Measurements from ENCODE around the gene TM9SF1. TPM values are rescaled to one million over a fixed set of nuclear protein-coding genes. Genes with fewer than 3 reads are reported as not detected.

Gene TM9SF1
- total and polyA plus RNA-seq, 2 of the 13 experiments (the other 11 are each of a cell fraction or from before 2014, with no cell fraction given) = 83.2 to 110 TPM

DNA sequence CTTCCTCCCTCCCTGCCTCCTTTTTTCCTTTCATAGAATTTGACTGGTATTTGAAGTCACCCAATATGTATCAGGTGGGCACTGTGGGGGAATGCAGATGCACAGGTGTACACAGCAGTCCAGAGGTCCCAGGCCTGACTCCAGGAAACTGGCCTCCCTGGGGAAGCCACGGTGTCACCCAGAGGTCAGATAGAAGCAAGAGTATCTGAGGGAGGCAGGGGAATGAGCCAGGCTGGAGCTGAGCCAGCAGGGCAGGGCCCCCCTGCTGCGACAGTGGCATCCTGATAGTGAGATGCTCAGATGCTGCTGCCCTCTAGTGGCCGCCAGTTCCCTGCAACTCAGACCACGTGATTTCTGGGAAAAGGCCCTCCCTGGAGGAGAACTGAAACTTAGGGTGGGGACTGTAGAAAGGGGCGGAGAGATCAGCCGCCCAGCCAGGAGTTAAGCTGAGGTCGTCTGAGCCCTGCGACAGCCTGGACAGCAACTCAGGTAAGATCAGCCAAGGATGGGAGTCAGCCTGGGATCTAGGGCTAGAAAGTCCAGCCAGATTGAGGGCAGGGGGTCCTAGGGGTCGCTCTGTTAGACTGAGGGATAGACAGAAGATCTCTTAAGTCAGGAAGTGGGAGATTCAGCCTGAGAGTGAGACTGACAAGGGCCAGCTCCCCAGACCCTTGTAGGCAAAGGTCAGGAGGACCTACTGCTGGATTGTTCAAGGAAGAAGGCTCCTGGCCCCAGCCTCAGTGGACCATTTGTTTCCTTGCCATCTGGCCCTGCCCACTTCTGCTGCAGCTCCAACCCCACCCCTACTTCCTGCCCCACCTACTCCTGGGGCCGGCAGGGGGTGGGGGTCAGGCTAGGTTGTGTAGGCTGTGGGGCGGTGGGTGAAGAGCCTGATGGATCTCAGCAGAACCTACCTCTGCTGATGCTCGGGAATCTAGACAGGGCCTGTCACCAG is 34.1 kb downstream of the TM9SF1 start, which contains the start of gene IRF9 (continued):
- TF ChIP-seq, protein P1, sequence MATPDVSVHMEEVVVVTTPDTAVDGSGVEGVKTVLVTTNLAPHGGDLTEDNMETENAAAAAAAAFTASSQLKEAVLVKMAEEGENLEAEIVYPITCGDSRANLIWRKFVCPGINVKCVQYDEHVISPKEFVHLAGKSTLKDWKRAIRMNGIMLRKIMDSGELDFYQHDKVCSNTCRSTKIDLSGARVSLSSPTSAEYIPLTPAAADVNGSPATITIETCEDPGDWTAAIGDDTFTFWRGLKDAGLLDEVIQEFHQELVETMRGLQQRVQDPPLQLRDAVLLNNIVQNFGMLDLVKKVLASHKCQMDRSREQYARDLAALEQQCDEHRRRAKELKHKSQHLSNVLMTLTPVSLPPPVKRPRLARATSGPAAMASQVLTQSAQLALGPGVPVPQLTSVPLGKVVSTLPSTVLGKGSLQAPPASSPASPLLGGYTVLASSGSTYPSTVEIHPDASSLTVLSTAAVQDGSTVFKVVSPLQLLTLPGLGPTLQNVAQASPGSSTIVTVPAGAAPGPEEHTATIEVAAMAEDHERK (CRISPR knock-in tag; IDR thresholded peaks at IDR 0.05; ENCODE audit: low read depth) = peak; percentile 68; the same call in 1 of the 2 replicates
- TF ChIP-seq GTF3A (CRISPR knock-in tag; conservative IDR thresholded peaks at IDR 0.05) = no peak
- no peak for TF ChIP-seq NONO (IDR thresholded peaks at IDR 0.05)
- TF ChIP-seq NONO (CRISPR knock-in tag; conservative IDR thresholded peaks at IDR 0.05) = peak; percentile 100
- peak; percentile 97 for TF ChIP-seq SMAD9 (CRISPR knock-in tag; IDR thresholded peaks at IDR 0.05)
- no peak for TF ChIP-seq ZNF646 (CRISPR knock-in tag; IDR thresholded peaks at IDR 0.05)
- TF ChIP-seq, protein P2, sequence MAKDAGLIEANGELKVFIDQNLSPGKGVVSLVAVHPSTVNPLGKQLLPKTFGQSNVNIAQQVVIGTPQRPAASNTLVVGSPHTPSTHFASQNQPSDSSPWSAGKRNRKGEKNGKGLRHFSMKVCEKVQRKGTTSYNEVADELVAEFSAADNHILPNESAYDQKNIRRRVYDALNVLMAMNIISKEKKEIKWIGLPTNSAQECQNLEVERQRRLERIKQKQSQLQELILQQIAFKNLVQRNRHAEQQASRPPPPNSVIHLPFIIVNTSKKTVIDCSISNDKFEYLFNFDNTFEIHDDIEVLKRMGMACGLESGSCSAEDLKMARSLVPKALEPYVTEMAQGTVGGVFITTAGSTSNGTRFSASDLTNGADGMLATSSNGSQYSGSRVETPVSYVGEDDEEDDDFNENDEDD (CRISPR knock-in tag; IDR thresholded peaks at IDR 0.05; ENCODE audit: borderline replicate concordance) = peak; percentile 85; the same call in 1 of the 2 replicates
- peak; percentile 97 for TF ChIP-seq SP5 (CRISPR knock-in tag; IDR thresholded peaks at IDR 0.05; ENCODE audit: borderline replicate concordance, low read depth)
- peak; percentile 96 for TF ChIP-seq SNAPC2 (CRISPR knock-in tag; IDR thresholded peaks at IDR 0.05)
- peak; percentile 92 for TF ChIP-seq ZNF639 (CRISPR knock-in tag; conservative IDR thresholded peaks at IDR 0.05)
- peak; percentile 99 for TF ChIP-seq MIXL1 (CRISPR knock-in tag; IDR thresholded peaks at IDR 0.05)
- peak; percentile 95; the same call in 1 of the 2 replicates for TF ChIP-seq LRRFIP1 (CRISPR knock-in tag; conservative IDR thresholded peaks at IDR 0.05)
- TF ChIP-seq SOX6 (IDR thresholded peaks at IDR 0.05) = no peak
- peak; percentile 94 for TF ChIP-seq SOX6 (CRISPR knock-in tag; IDR thresholded peaks at IDR 0.05)
